Amniotic epithelial cell (primary cell): ENCODE data around the gene WNK2.

Experiments
- DNase-seq: peaks from one replicate; pipeline ENCODE4 v3.0.0-alpha.2; 2010; ENCODE audit warnings: low read depth

Gene WNK2

GRCh38 chr9:93295031-93295430 is 111.1 kb downstream of the WNK2 start:
- DNase-seq = peak; percentile 38

GRCh38 chr9:93295456-93296076 is 111.6 kb downstream of the WNK2 start:
- no peak for DNase-seq

GRCh38 chr9:93296889-93297480 is 113.0 kb downstream of the WNK2 start:
- DNase-seq = no peak

- DNase-seq = no peak
These were observed 113.9 kb downstream of the WNK2 start for GRCh38 chr9:93297659-93298497.

- no peak for DNase-seq
These were observed 114.8 kb downstream of the WNK2 start for GRCh38 chr9:93298498-93299417.

GRCh38 chr9:93299418-93300174 is 115.7 kb downstream of the WNK2 start:
- no peak for DNase-seq

GRCh38 chr9:93300175-93300572 is 116.2 kb downstream of the WNK2 start:
- DNase-seq = no peak

GRCh38 chr9:93300585-93301081 is 116.7 kb downstream of the WNK2 start:
- no peak for DNase-seq

- no peak for DNase-seq
These were observed 117.4 kb downstream of the WNK2 start for GRCh38 chr9:93301291-93301811.

GRCh38 chr9:93301911-93302541 is 118.1 kb downstream of the WNK2 start:
- DNase-seq = no peak

GRCh38 chr9:93302586-93303257 is 118.8 kb downstream of the WNK2 start:
- DNase-seq = peak; percentile 59

GRCh38 chr9:93303258-93303771 is 119.4 kb downstream of the WNK2 start:
- no peak for DNase-seq

- DNase-seq = no peak
These were observed 120.1 kb downstream of the WNK2 start for GRCh38 chr9:93303806-93304573.

GRCh38 chr9:93304574-93305496 is 120.9 kb downstream of the WNK2 start:
- peak; percentile 33 for DNase-seq

GRCh38 chr9:93305497-93306020 is 121.6 kb downstream of the WNK2 start:
- DNase-seq = no peak

- no peak for DNase-seq
These were observed 122.1 kb downstream of the WNK2 start for GRCh38 chr9:93306081-93306480.

- no peak for DNase-seq
These were observed 122.7 kb downstream of the WNK2 start for GRCh38 chr9:93306579-93307091.
